HG03135 (cell line): ENCODE data around the gene MSH4.
"Not testable (repeated sequence)": the region's sequence is repeated elsewhere in the genome, so short reads cannot be mapped to it uniquely, and the experiment has no call there.

ENCODE experiments used
- ATAC-seq: cut with Tn5 transposase; IDR thresholded peaks from one replicate; pipeline ENCODE4 v1.9.1; 2021; ENCODE audit warnings: mild to moderate bottlenecking, moderate library complexity; ENCODE audit not compliant: unreplicated experiment

Gene MSH4

GRCh38 chr1:75796376-75797272 is at the start of gene MSH4:
Gene MSH4 (plus strand): TSS chr1:75796882. CDS start chr1:75796986, 104 bp downstream.
- no peak for ATAC-seq

GRCh38 chr1:75757210-75757609 is 39.5 kb upstream of the MSH4 start:
- not testable (repeated sequence) for ATAC-seq

- not testable (repeated sequence) for ATAC-seq
Observed at GRCh38 chr1:75758543-75758942, 38.1 kb upstream of the MSH4 start.

- no peak for ATAC-seq
Observed at GRCh38 chr1:75764057-75764655, 32.5 kb upstream of the MSH4 start.

- ATAC-seq = no peak
Observed at GRCh38 chr1:75765697-75766355, 30.9 kb upstream of the MSH4 start.

GRCh38 chr1:75768016-75768415 is 28.7 kb upstream of the MSH4 start:
- no peak for ATAC-seq

- ATAC-seq = no peak
Observed at GRCh38 chr1:75770761-75771160, 25.9 kb upstream of the MSH4 start.

GRCh38 chr1:75771978-75772377 is 24.7 kb upstream of the MSH4 start:
- ATAC-seq = no peak

- ATAC-seq = not testable (repeated sequence)
Observed at GRCh38 chr1:75777812-75778211, 18.9 kb upstream of the MSH4 start.

GRCh38 chr1:75778694-75779093 is 18.0 kb upstream of the MSH4 start:
- ATAC-seq = not testable (repeated sequence)

GRCh38 chr1:75780183-75780582 is 16.5 kb upstream of the MSH4 start:
- not testable (repeated sequence) for ATAC-seq

- not testable (repeated sequence) for ATAC-seq
Observed at GRCh38 chr1:75783920-75784319, 12.8 kb upstream of the MSH4 start.

GRCh38 chr1:75785320-75785982 is 11.2 kb upstream of the MSH4 start:
- peak; percentile 16 for ATAC-seq

GRCh38 chr1:75785983-75786853 is 10.5 kb upstream of the MSH4 start, which contains the start of gene RABGGTB:
Gene RABGGTB (plus strand): TSS chr1:75786256. CDS start chr1:75786272, 16 bp downstream.
- peak; percentile 73 for ATAC-seq

- ATAC-seq = no peak
Observed at GRCh38 chr1:75786901-75787493, 9.7 kb upstream of the MSH4 start.

- no peak for ATAC-seq
Observed at GRCh38 chr1:75787524-75787923, 9.2 kb upstream of the MSH4 start.

GRCh38 chr1:75789988-75790387 is 6.7 kb upstream of the MSH4 start:
- no peak for ATAC-seq

- no peak for ATAC-seq
Observed at GRCh38 chr1:75791022-75791421, 5.7 kb upstream of the MSH4 start.

- no peak for ATAC-seq
Observed at GRCh38 chr1:75792091-75792490, 4.6 kb upstream of the MSH4 start.

- ATAC-seq = no peak
Observed at GRCh38 chr1:75794382-75794781, 2.3 kb upstream of the MSH4 start.
